ENCODE measurements around the gene HOXA4. TPM values are rescaled to one million over a fixed set of nuclear protein-coding genes. Genes with fewer than 3 reads are reported as not detected.

HOXA4 gene
- total RNA-seq, 1 donor, result 0.72 TPM

DNA sequence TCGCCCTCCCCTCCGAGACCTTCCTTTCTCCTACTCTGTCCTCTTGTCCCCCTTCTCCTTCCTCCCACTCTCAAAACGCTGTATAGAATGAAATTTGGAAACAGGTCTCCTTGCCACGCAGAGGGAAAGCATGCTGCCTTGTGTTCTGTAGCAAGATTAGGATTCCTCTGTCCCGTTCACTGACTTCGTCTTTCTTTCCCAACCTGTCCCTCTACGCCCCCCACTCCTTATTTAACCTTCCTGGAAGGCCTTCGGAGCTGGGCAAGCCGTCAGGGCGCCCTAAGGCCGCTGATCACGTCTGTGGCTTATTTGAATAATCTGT, 33.4 kb upstream of the HOXA4 start:
- DNase-seq (ENCODE audit: insufficient read length, low spot score, missing footprints), result peak; percentile 91
- TF ChIP-seq, protein P1, sequence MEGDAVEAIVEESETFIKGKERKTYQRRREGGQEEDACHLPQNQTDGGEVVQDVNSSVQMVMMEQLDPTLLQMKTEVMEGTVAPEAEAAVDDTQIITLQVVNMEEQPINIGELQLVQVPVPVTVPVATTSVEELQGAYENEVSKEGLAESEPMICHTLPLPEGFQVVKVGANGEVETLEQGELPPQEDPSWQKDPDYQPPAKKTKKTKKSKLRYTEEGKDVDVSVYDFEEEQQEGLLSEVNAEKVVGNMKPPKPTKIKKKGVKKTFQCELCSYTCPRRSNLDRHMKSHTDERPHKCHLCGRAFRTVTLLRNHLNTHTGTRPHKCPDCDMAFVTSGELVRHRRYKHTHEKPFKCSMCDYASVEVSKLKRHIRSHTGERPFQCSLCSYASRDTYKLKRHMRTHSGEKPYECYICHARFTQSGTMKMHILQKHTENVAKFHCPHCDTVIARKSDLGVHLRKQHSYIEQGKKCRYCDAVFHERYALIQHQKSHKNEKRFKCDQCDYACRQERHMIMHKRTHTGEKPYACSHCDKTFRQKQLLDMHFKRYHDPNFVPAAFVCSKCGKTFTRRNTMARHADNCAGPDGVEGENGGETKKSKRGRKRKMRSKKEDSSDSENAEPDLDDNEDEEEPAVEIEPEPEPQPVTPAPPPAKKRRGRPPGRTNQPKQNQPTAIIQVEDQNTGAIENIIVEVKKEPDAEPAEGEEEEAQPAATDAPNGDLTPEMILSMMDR (IDR thresholded peaks at IDR 0.05; ENCODE audit: extremely low read depth, low read depth, low read length), result no peak
- peak overlapping the region; percentile 75 for H3K4me3 ChIP-seq (ENCODE audit: insufficient read depth, low read length)
- peaks cover 32% of the 10 kb centered on the region for H3K4me1 ChIP-seq (ENCODE audit: insufficient read depth, low read length)
- H2AFZ ChIP-seq (ENCODE audit: low read length), result no peak overlapping the region
- no peaks in the 10 kb centered on the region for H3K9me3 ChIP-seq (ENCODE audit: low read depth, low read length)
- H3K27me3 ChIP-seq (ENCODE audit: insufficient read depth, low read length), result no peaks in the 10 kb centered on the region
- H3K4me2 ChIP-seq (ENCODE audit: insufficient read depth, low read length), result peak overlapping the region; percentile 99
- peaks cover 17% of the 10 kb centered on the region for H4K20me1 ChIP-seq (ENCODE audit: insufficient read depth, low read length)
- H3K36me3 ChIP-seq (ENCODE audit: insufficient read depth, low read length), result peaks cover 18% of the 10 kb centered on the region
- peaks cover 89% of the 10 kb centered on the region for H3K79me2 ChIP-seq (ENCODE audit: insufficient read depth, low read length)
- peak overlapping the region; percentile 95 for H3K27ac ChIP-seq (ENCODE audit: low read depth, low read length)

GRCh38 chr7:27163288-27164044, 32.9 kb upstream of the HOXA4 start:
- Histone ChIP-seq H3K27ac (ENCODE audit: low read depth, low read length) (peak overlapping the region; percentile 95), H3K36me3 (ENCODE audit: insufficient read depth, low read length) (peaks cover 16% of the 10 kb centered on the region), H3K79me2 (ENCODE audit: insufficient read depth, low read length) (peaks cover 83% of the 10 kb centered on the region), H3K9me3 (ENCODE audit: low read depth, low read length) (no peaks in the 10 kb centered on the region), H3K4me1 (ENCODE audit: insufficient read depth, low read length) (peaks cover 28% of the 10 kb centered on the region), H2AFZ (ENCODE audit: low read length) (no peak overlapping the region), H4K20me1 (ENCODE audit: insufficient read depth, low read length) (peaks cover 17% of the 10 kb centered on the region), H3K4me3 (ENCODE audit: insufficient read depth, low read length) (peak overlapping the region; percentile 75), H3K4me2 (ENCODE audit: insufficient read depth, low read length) (peak overlapping the region; percentile 99), H3K27me3 (ENCODE audit: insufficient read depth, low read length) (no peaks in the 10 kb centered on the region)
- TF ChIP-seq, protein P1 (IDR thresholded peaks at IDR 0.05; ENCODE audit: extremely low read depth, low read depth, low read length), result no peak
- no peak for DNase-seq (ENCODE audit: insufficient read length, low spot score, missing footprints)

GRCh38 chr7:27162561-27163287, 32.2 kb upstream of the HOXA4 start:
- TF ChIP-seq, protein P1 (IDR thresholded peaks at IDR 0.05; ENCODE audit: extremely low read depth, low read depth, low read length), result no peak
- no peak overlapping the region for H2AFZ ChIP-seq (ENCODE audit: low read length)
- H3K27ac ChIP-seq (ENCODE audit: low read depth, low read length), result peak overlapping the region; percentile 95
- H3K36me3 ChIP-seq (ENCODE audit: insufficient read depth, low read length), result peaks cover 13% of the 10 kb centered on the region
- no peaks in the 10 kb centered on the region for H3K9me3 ChIP-seq (ENCODE audit: low read depth, low read length)
- H3K4me2 ChIP-seq (ENCODE audit: insufficient read depth, low read length), result peak overlapping the region; percentile 99
- no peak for DNase-seq (ENCODE audit: insufficient read length, low spot score, missing footprints)
- peaks cover 76% of the 10 kb centered on the region for H3K79me2 ChIP-seq (ENCODE audit: insufficient read depth, low read length)
- peak overlapping the region; percentile 75 for H3K4me3 ChIP-seq (ENCODE audit: insufficient read depth, low read length)
- no peaks in the 10 kb centered on the region for H3K27me3 ChIP-seq (ENCODE audit: insufficient read depth, low read length)
- peaks cover 17% of the 10 kb centered on the region for H4K20me1 ChIP-seq (ENCODE audit: insufficient read depth, low read length)
- H3K4me1 ChIP-seq (ENCODE audit: insufficient read depth, low read length), result peaks cover 21% of the 10 kb centered on the region
